K562 (cell line): ENCODE results near the gene RTCA. TPM values are rescaled to one million over a fixed set of nuclear protein-coding genes. Genes with fewer than 3 reads are reported as not detected.

ENCODE experiments used
- ATAC-seq: fragments of 200-7000 bp; cut with Tn5 transposase; 3 replicates; pipeline ENCODE4 v1.9.1; 2020; ENCODE audit warnings: moderate library complexity
- BruUV-seq: library from RNA; stranded (reverse); fragments of 400-500 nt; replicated peaks from 2 replicates; lab custom pipeline; 2021; lab: Mats Ljungman, UMichigan
- CTCF ChIA-PET: fragments of 300-600 bp; formaldehyde crosslinking; extraction: SDS; loops from one replicate; lab custom pipeline; 2021; ENCODE audit warnings: low intra/inter-chr PET ratio; lab: Yijun Ruan, JAX
- POLR2A ChIA-PET: fragments of 300-600, 350-650 bp; sonication (Branson Sonifier 250); formaldehyde crosslinking; extraction: SDS; loops from one replicate; lab custom pipeline; 2021; ENCODE audit warnings: antibody characterized with exemption, inconsistent platforms; lab: Yijun Ruan, JAX
- DNase-seq, 4 experiments: peaks; one replicate each; pipeline versions ENCODE4 v3.0.0 to v3.0.0-alpha.2; 2011 to 2018; ENCODE audit warnings: low spot score in 3 of 4, mixed read lengths in 3 of 4; ENCODE audit errors: extremely low read depth in 1 of 4
- FAIRE-seq: peaks from 2 replicates; lab custom pipeline; 2011; peaks lifted over from hg19 to GRCh38; lab: Jason Lieb, UNC
- H2AFZ ChIP-seq: 2 replicates; pipeline ENCODE4 v1.6.0; 2011; ENCODE audit warnings: low read depth, low read length, control low read depth, inconsistent platforms
- H3K27ac ChIP-seq: fragments of 200-600 bp; 3 replicates; pipeline ENCODE4 v1.8.0; 2011; ENCODE audit warnings: low read depth, mild to moderate bottlenecking, control low read depth, inconsistent platforms, low read length, moderate library complexity, mixed read lengths; ENCODE audit errors: extremely low read depth
- H3K27me3 ChIP-seq, 2 experiments: fragments of 300-600 bp in 1 of 2; 2 replicates in 1 of 2; 3 replicates in 1 of 2; pipeline versions ENCODE4 v1.6.0 to v1.8.0; 2011; ENCODE audit warnings: inconsistent platforms in 2 of 2, low read length in 2 of 2, mild to moderate bottlenecking in 1 of 2, mixed read lengths in 1 of 2, moderate library complexity in 1 of 2; ENCODE audit not compliant: control insufficient read depth in 2 of 2, insufficient read depth in 2 of 2
- H3K36me3 ChIP-seq: fragments of 300-600 bp; 3 replicates; pipeline ENCODE4 v1.8.0; 2011; ENCODE audit warnings: mild to moderate bottlenecking, low read length, inconsistent platforms; ENCODE audit not compliant: control insufficient read depth, insufficient read depth
- H3K4me1 ChIP-seq, 2 experiments: fragments of 200-600 bp in 1 of 2; replicated peaks in 1 of 2; 2 replicates in 1 of 2; 3 replicates in 1 of 2; pipeline versions ENCODE4 v1.5.1 to v1.8.0; 2011; ENCODE audit warnings: inconsistent platforms in 2 of 2, low read length in 2 of 2, mild to moderate bottlenecking in 1 of 2, mixed read lengths in 1 of 2, moderate library complexity in 1 of 2; ENCODE audit not compliant: control insufficient read depth in 2 of 2, insufficient read depth in 2 of 2
- H3K4me2 ChIP-seq: 2 replicates; pipeline ENCODE4 v1.6.1; 2011; ENCODE audit warnings: low read length, control low read depth, inconsistent platforms, mixed read lengths; ENCODE audit not compliant: insufficient read depth
- H3K4me3 ChIP-seq: fragments of 200-600 bp; sonication (generic), shearing (Covaris generic); 2 replicates; pipeline ENCODE4 v1.5.1; 2016; ENCODE audit warnings: control low read depth, inconsistent platforms
- H3K79me2 ChIP-seq: fragments of 200-600 bp; 3 replicates; pipeline ENCODE4 v1.8.0; 2011; ENCODE audit warnings: low read length, inconsistent platforms; ENCODE audit not compliant: control insufficient read depth, insufficient read depth
- H3K9ac ChIP-seq, 2 experiments: 2 replicates each; pipeline versions ENCODE4 v1.6.0 to v1.6.1; 2011; ENCODE audit warnings: low read depth in 2 of 2, low read length in 2 of 2, control low read depth in 1 of 2, inconsistent platforms in 1 of 2, mild to moderate bottlenecking in 1 of 2, mixed read lengths in 1 of 2; ENCODE audit not compliant: insufficient read depth in 1 of 2
- H3K9me1 ChIP-seq: one replicate; pipeline ENCODE4 v1.6.0; 2011; ENCODE audit warnings: inconsistent platforms, mild to moderate bottlenecking, low read length, moderate library complexity; ENCODE audit not compliant: control insufficient read depth, insufficient read depth
- H3K9me3 ChIP-seq: replicated peaks from 2 replicates; pipeline ENCODE4 v1.5.1; 2011; ENCODE audit warnings: low read depth, low read length, inconsistent platforms; ENCODE audit not compliant: control insufficient read depth, insufficient read depth
- H4K20me1 ChIP-seq: replicated peaks from 2 replicates; pipeline ENCODE4 v1.6.1; 2011; ENCODE audit warnings: low read length, inconsistent platforms, mixed read lengths; ENCODE audit not compliant: control insufficient read depth, insufficient read depth
- EGR1 ChIP-seq: fragments of 450-650 bp; conservative IDR thresholded peaks from 2 replicates; pipeline ENCODE4 v1.6.1; 2017; ENCODE audit warnings: mild to moderate bottlenecking
- FOXP1 ChIP-seq: sonication (generic); formaldehyde crosslinking; IDR thresholded peaks from 2 replicates; pipeline ENCODE4 v1.8.0; 2022; ENCODE audit warnings: mild to moderate bottlenecking, missing genetic modification reagents
- MYBL2 ChIP-seq, 2 experiments: fragments of 450-650 bp in 1 of 2; sonication (generic) in 1 of 2; formaldehyde crosslinking in 1 of 2; IDR thresholded peaks; 2 replicates each; pipeline versions ENCODE4 v1.6.1 to v1.8.1; 2017 to 2022; ENCODE audit warnings: borderline replicate concordance in 1 of 2, inconsistent platforms in 1 of 2, low read depth in 1 of 2, mild to moderate bottlenecking in 1 of 2, missing genetic modification reagents in 1 of 2, moderate library complexity in 1 of 2
- MYNN ChIP-seq, 2 experiments: sonication (generic); formaldehyde crosslinking in 1 of 2; IDR thresholded peaks; 2 replicates each; pipeline versions ENCODE4 v1.5.0 to v1.6.1; 2016 to 2020; ENCODE audit warnings: antibody characterized with exemption in 1 of 2, missing genetic modification reagents in 1 of 2
- PYGO2 ChIP-seq: fragments of 450-650 bp; IDR thresholded peaks from 2 replicates; pipeline ENCODE4 v1.6.1; 2016; ENCODE audit warnings: mild to moderate bottlenecking, missing genetic modification characterization, moderate library complexity, missing compliant biosample characterization
- ZFP30 ChIP-seq: fragments of 250-450 bp; sonication (Bioruptor Pico); IDR thresholded peaks from 2 replicates; pipeline ENCODE4 v1.8.0; 2022; ENCODE audit warnings: moderate library complexity, mild to moderate bottlenecking, inconsistent platforms, borderline replicate concordance
- ZNF766 ChIP-seq: fragments of 200-800 bp; sonication (Bioruptor generic); conservative IDR thresholded peaks from 2 replicates; pipeline ENCODE4 v1.6.1; 2016; ENCODE audit warnings: missing genetic modification characterization, missing compliant biosample characterization
- ZNF785 ChIP-seq: fragments of 250-450 bp; sonication (Bioruptor Pico); IDR thresholded peaks from 2 replicates; pipeline ENCODE4 v1.4.0; 2020; ENCODE audit warnings: mild to moderate bottlenecking
- WGBS: fragments of 100-300 bp; shearing (Covaris generic); methylation state at CpG from one replicate; pipeline ENCODE4 v1.1.6; 2016; ENCODE audit warnings: low coverage, mixed read lengths; ENCODE audit not compliant: insufficient coverage; ENCODE audit errors: missing lambda C conversion rate; 5-methylcytosine and 5-hydroxymethylcytosine counted together
- in situ Hi-C: fragments of 300-500 bp; cut with MboI; formaldehyde crosslinking; loops from 4 replicates; pipeline ENCODE4 v1.15.0; 2018; ENCODE audit warnings: inconsistent platforms, mixed read lengths
- intact Hi-C: fragments of 100-400 bp; cut with micrococcal nuclease; formaldehyde crosslinking; loops from 2 replicates; pipeline ENCODE4 v1.14.2; 2022
- polyA plus RNA-seq, 8 experiments: library from polyadenylated mRNA; depleted of rRNA in 4 of 8; stranded (reverse) in 5 of 8; unstranded in 3 of 8; fragments of >200 nt; fragmentation: Nextera tagmentation in 2 of 8; fragmentation: Illumina TruSeq in 1 of 8; extraction: Ambion mirVana in 2 of 8; extraction: Trizol in 1 of 8; gene quantifications; 2 replicates each; pipeline versions ENCODE4 v1.2.1 to v1.2.3, GENCODE V29; 2011 to 2014; ENCODE audit warnings: inconsistent platforms in 1 of 8, missing spikeins in 1 of 8
- total RNA-seq, 7 experiments: library from RNA; depleted of rRNA in 6 of 7; stranded (reverse); fragments of >200 nt in 6 of 7; fragmentation: Illumina TruSeq in 2 of 7; extraction: Trizol in 2 of 7; gene quantifications; 2 replicates each; pipeline versions ENCODE4 v1.2.1 to v1.2.3, GENCODE V29; 2011 to 2021; ENCODE audit warnings: low replicate concordance in 1 of 7
- TF ChIP-seq, protein P1 (sequence below): sonication (generic); formaldehyde crosslinking; IDR thresholded peaks from 2 replicates; pipeline ENCODE4 v1.8.0; 2022; ENCODE audit warnings: mild to moderate bottlenecking, missing genetic modification reagents
- TF ChIP-seq, protein P2 (sequence below): fragments of 250-450 bp; sonication (Bioruptor Pico); IDR thresholded peaks from 2 replicates; pipeline ENCODE4 v1.4.0; 2020; ENCODE audit warnings: mild to moderate bottlenecking, moderate library complexity

Gene RTCA
- total and polyA plus RNA-seq, 9 of the 15 experiments (the other 6 are each of a cell fraction or from before 2014, with no cell fraction given): 11.6 to 57.2 (median 43.2) TPM

DNA sequence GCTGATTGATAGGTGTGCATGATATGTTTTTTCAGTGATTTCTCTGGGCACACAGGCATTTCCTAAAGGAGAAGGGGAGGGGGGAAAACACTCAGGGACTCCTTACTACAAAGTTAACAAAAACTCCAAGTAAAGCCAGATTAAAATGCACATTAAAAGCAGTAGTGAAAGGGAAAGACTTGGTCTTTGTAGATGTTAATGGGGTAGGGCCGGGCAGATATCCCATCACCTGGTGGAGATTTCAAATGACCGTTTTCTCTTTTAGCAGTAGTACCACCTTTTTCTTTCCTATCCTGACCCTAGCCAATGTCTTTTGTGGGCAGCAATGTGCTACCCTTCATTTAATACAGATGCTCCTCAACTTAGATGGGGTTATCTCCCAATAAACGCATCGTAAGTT lies 32.5 kb downstream of the RTCA start (continued):
- TF ChIP-seq, protein P1, sequence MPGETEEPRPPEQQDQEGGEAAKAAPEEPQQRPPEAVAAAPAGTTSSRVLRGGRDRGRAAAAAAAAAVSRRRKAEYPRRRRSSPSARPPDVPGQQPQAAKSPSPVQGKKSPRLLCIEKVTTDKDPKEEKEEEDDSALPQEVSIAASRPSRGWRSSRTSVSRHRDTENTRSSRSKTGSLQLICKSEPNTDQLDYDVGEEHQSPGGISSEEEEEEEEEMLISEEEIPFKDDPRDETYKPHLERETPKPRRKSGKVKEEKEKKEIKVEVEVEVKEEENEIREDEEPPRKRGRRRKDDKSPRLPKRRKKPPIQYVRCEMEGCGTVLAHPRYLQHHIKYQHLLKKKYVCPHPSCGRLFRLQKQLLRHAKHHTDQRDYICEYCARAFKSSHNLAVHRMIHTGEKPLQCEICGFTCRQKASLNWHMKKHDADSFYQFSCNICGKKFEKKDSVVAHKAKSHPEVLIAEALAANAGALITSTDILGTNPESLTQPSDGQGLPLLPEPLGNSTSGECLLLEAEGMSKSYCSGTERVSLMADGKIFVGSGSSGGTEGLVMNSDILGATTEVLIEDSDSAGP (CRISPR knock-in tag): no peak
- TF ChIP-seq ZFP30 (CRISPR knock-in tag) (no peak), EGR1 (no peak)

DNA sequence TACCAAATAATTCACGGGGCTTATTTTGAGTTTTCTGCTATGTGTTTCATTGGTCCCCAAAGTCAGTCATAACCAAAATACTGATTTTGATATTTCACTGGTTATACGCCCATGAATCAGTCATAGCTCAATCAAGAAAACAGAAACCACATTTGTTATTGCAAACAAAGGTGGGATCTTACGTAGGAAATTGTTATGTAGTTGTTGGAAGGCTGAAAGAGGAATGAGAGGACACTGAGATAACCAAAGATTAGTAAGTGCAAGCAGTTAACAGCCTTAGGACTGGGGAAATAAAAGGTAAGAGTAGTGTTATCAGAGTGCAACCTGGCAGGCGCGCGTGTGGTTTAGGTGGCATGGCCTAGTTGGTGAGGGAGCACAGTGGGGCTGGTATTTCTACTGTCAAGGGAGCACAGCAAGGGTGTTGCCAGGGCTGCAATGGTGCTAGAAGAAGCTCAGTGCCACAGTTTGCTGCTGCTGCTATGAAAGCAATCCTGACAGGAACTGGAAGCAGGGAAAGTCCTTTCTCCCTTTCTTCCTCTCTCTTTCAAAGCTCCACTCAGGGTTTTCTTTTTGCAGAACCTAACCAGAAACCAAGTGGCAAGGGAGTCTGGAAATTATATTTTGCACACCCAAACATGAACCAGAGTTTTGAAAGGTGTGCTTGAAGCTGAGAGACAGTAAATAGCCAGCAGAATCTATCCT lies 33.7 kb downstream of the RTCA start:
- no peak overlapping the region for H2AFZ ChIP-seq
- no peak for FAIRE-seq
- no peaks in the 10 kb centered on the region for H3K79me2 ChIP-seq
- ChIA-PET POLR2A (interaction anchor here (0.6 to 2.5 kb wide), 7 partner anchors 10 to 167 kb away, joined by 3 to 10 read pairs (median 3); partner anchors contain the start of genes DBT, SASS6 and TRMT13), CTCF (no interaction called here)
- no peak for ATAC-seq
- no peak overlapping the region for H3K4me2 ChIP-seq
- no peaks in the 10 kb centered on the region for H4K20me1 ChIP-seq
- no TSS peak for BruUV-seq
- peak overlapping the region in 1 of 2 experiments; percentile 38; a peak in 1 of 4 replicates for H3K9ac ChIP-seq
- H3K9me1 ChIP-seq: no peaks in the 10 kb centered on the region
- H3K4me3 ChIP-seq: no peak overlapping the region
- no peaks in the 10 kb centered on the region for H3K36me3 ChIP-seq
- H3K27me3 ChIP-seq: no peaks in the 10 kb centered on the region
- no peak overlapping the region for H3K27ac ChIP-seq
- H3K4me1 ChIP-seq: no peaks in the 10 kb centered on the region; a peak in 1 of 5 replicates
- WGBS: 55% methylated on average over 6 of the region's 6 CpGs
- intact Hi-C loops (no loop called here), in situ Hi-C loops (no loop called here)
- no peaks in the 10 kb centered on the region for H3K9me3 ChIP-seq
- DNase-seq: no peak
- TF ChIP-seq, protein P2, sequence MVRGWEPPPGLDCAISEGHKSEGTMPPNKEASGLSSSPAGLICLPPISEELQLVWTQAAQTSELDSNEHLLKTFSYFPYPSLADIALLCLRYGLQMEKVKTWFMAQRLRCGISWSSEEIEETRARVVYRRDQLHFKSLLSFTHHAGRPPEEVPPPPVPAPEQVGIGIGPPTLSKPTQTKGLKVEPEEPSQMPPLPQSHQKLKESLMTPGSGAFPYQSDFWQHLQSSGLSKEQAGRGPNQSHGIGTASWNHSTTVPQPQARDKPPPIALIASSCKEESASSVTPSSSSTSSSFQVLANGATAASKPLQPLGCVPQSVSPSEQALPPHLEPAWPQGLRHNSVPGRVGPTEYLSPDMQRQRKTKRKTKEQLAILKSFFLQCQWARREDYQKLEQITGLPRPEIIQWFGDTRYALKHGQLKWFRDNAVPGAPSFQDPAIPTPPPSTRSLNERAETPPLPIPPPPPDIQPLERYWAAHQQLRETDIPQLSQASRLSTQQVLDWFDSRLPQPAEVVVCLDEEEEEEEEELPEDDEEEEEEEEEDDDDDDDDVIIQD (CRISPR knock-in tag): no peak
- TF ChIP-seq ZNF785 (CRISPR knock-in tag) (no peak), PYGO2 (no peak), ZNF766 (no peak), FOXP1 (CRISPR knock-in tag) (no peak), MYNN (IDR thresholded peaks at IDR 0.05) (no peak), MYNN (CRISPR knock-in tag; IDR thresholded peaks at IDR 0.05) (no peak), MYBL2 (IDR thresholded peaks at IDR 0.05; ENCODE audit: low read depth) (no peak), MYBL2 (CRISPR knock-in tag; IDR thresholded peaks at IDR 0.05; ENCODE audit: borderline replicate concordance) (no peak)
